Left colon (tissue), 2 donors: ENCODE measurements around the gene TROAP. TPM values are rescaled to one million over a fixed set of nuclear protein-coding genes. Genes with fewer than 3 reads are reported as not detected.
"Not testable (repeated sequence)": the region's sequence is repeated elsewhere in the genome, so short reads cannot be mapped to it uniquely, and the experiment has no call there.

Source experiments
- ATAC-seq: fragments of 200-7000 bp; cut with Tn5 transposase; one replicate; pipeline ENCODE4 v1.9.1; 2020; ENCODE audit warnings: mild to moderate bottlenecking, moderate library complexity
- DNase-seq, 2 donors: peaks; one replicate each; pipeline ENCODE4 v3.0.0-alpha.2; 2020
- intact Hi-C, 2 donors: fragments of 100-400 bp; cut with DNase I in 1 of 2; cut with micrococcal nuclease in 1 of 2; formaldehyde crosslinking; loops; one replicate each; pipeline versions ENCODE4 v1.11.2 to v1.14.0; 2022; cut with DNase I, micrococcal nuclease
- total RNA-seq, 2 donors: library from RNA; stranded (reverse); fragmentation: NEBNext Ultra II Directional; extraction: Animal tissue kit (Norgen Biotek cat#: 25700); gene quantifications; one replicate each; pipeline ENCODE4 v1.2.1, GENCODE V29; 2021
- donor health status: DM: no; HTN: no; CAD: no.
- donor health status: DM: yes; HTN: yes; CAD: no.

TROAP gene
- total RNA-seq, 2 donors from 2014 or later = 4.9 to 12.4 TPM

DNA sequence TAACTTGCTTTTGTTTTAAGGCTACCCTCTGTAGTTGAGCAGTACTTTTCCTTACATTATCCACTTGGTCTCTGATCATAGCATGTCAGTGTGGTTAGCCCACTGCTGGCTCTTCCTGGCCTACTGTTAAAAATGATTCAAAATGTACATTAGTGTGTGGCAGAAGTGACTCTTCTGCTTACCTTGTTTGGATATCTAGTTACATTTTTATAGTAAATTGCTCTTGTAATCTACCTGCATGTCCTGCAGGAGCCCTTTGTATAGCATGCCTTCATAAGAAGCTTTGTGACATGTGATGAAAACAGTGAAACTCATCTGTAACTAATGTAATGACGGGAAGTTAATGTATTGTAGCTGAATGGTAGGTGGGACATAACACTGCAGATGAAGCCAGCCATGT lies 52.4 kb downstream of the TROAP start:
- intact Hi-C loops = no loop called here
- ATAC-seq (no peak), DNase-seq (no peak)

- ATAC-seq (no peak), DNase-seq (no peak)
- intact Hi-C loops = no loop called here
Observed at GRCh38 chr12:49377386-49377785, 54.3 kb downstream of the TROAP start.

GRCh38 chr12:49380184-49380583 lies 57.1 kb downstream of the TROAP start:
- DNase-seq, ATAC-seq, intact Hi-C loops: not testable (repeated sequence)

Other genes starting within 250 kb of the TROAP start
- under 1 TPM; 0.31 to 0.50 TPM for gene DHH, start 228.5 kb upstream of the TROAP start, total RNA-seq
- 10 to 100 TPM; 44.7 to 49.6 TPM for gene LMBR1L, start 212.4 kb upstream of the TROAP start, total RNA-seq
- 100 to 1,000 TPM; 298 to 454 TPM for gene TUBA1B, start 191.9 kb upstream of the TROAP start, total RNA-seq
- gene TUBA1A, start 134.2 kb upstream of the TROAP start, total RNA-seq = 10 to 100 TPM; 12.8 to 57.7 TPM
- gene TUBA1C, start 58.2 kb upstream of the TROAP start, total RNA-seq = 100 to 1,000 TPM; 260 to 267 TPM
- gene PRPH, start 28.1 kb upstream of the TROAP start, total RNA-seq = 10 to 100 TPM in 1 of 2 donors, 1 to 10 TPM in 1; 5.5 to 14.3 TPM
- not detected for gene C1QL4, start 13.9 kb downstream of the TROAP start, total RNA-seq
- gene DNAJC22, start 23.6 kb downstream of the TROAP start, total RNA-seq = 10 to 100 TPM; 40.2 to 45.6 TPM
- 10 to 100 TPM; 15.5 to 18.9 TPM for gene SPATS2, start 44.2 kb downstream of the TROAP start, total RNA-seq
- under 1 TPM in 1 of 2 donors, not detected in 1; 0.14 TPM for gene KCNH3, start 215.8 kb downstream of the TROAP start, total RNA-seq
- 10 to 100 TPM; 62.3 to 66.1 TPM for gene MCRS1, start 244.9 kb downstream of the TROAP start, total RNA-seq